Vagina (tissue), 2 donors: ENCODE measurements around the gene MEF2B. TPM values are rescaled to one million over a fixed set of nuclear protein-coding genes. Genes with fewer than 3 reads are reported as not detected.
"Not testable (repeated sequence)": the region's sequence is repeated elsewhere in the genome, so short reads cannot be mapped to it uniquely, and the experiment has no call there.

Experiments used
- DNase-seq, 2 donors: peaks; one replicate each; pipeline ENCODE4 v3.0.0-alpha.2; 2017; ENCODE audit errors: extremely low spot score in 2 of 2
- H3K27ac ChIP-seq: fragments of 200-600 bp; sonication (generic); one replicate; pipeline ENCODE4 v1.5.1; 2019
- H3K27me3 ChIP-seq: fragments of 200-600 bp; sonication (generic); one replicate; pipeline ENCODE4 v1.5.1; 2019
- H3K36me3 ChIP-seq, 2 donors: fragments of 200-600 bp; sonication (generic); one replicate each; pipeline ENCODE4 v1.5.1; 2017 to 2019
- H3K4me1 ChIP-seq: fragments of 200-600 bp; sonication (generic); one replicate; pipeline ENCODE4 v1.5.1; 2019
- H3K4me3 ChIP-seq, 2 donors: fragments of 200-600 bp; sonication (generic); 1 replicate in 1 of 2; 2 replicates in 1 of 2; pipeline ENCODE4 v1.5.1; 2016 to 2019
- H3K9me3 ChIP-seq: fragments of 200-600 bp; sonication (generic); one replicate; pipeline ENCODE4 v1.5.1; 2019
- POLR2A ChIP-seq, 2 donors: fragments of 450-650 bp; IDR thresholded peaks; one replicate each; pipeline ENCODE4 v1.6.1; 2017; ENCODE audit warnings: antibody characterized with exemption in 2 of 2, mild to moderate bottlenecking in 2 of 2, moderate library complexity in 2 of 2
- POLR2AphosphoS5 ChIP-seq, 2 donors: sonication (generic); formaldehyde crosslinking; IDR thresholded peaks; one replicate each; pipeline ENCODE4 v1.9.0; 2017; ENCODE audit warnings: antibody characterized with exemption in 2 of 2, mild to moderate bottlenecking in 2 of 2, low read depth in 1 of 2; ENCODE audit not compliant: insufficient read depth in 1 of 2
- intact Hi-C: fragments of 100-400 bp; cut with DNase I; formaldehyde crosslinking; loops from one replicate; pipeline ENCODE4 v1.15.1; 2023
- total RNA-seq: library from RNA; depleted of rRNA; stranded (reverse); fragments of >200 nt; gene quantifications from one replicate; pipeline ENCODE4 v1.2.3, GENCODE V29; 2016
- TF ChIP-seq, protein P1 (sequence below), 3 experiments: fragments of 450-650 bp in 2 of 3; fragments of 200-600 bp in 1 of 3; sonication (generic) in 1 of 3; IDR thresholded peaks; one replicate each; pipeline ENCODE4 v1.5.1; 2017 to 2019; ENCODE audit warnings: antibody characterized with exemption in 3 of 3, mild to moderate bottlenecking in 2 of 3, moderate library complexity in 2 of 3

Gene MEF2B
- total RNA-seq, 1 donor from 2014 or later, result not detected

DNA sequence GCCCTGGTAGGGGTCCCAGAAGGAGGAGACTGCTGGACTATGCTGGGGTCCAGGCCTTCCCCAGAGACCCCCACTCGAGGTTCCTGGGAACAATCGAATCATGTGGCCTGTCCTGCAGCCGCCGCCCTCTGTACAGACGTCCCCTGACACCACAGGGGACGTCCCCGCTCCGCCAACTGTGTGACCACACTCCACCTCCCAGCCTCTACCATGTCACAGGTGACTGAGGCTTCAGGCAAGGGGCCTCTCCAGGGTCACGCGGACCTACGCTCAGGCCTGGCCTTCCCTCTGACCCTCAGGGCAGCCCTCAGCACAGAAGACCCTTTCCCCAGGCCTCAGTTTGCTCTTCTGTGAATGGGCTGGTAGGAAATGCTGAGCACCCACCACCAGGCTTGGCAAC is 18.6 kb downstream of the MEF2B start:
- Histone ChIP-seq H3K4me1 (no peaks in the 10 kb centered on the region), H3K9me3 (no peaks in the 10 kb centered on the region), H3K27me3 (no peaks in the 10 kb centered on the region), H3K27ac (no peak overlapping the region), H3K36me3 (peaks cover 0 to 16% of the 10 kb centered on the region in 2 donors), H3K4me3 (no peak overlapping the region)
- DNase-seq, result no peak
- intact Hi-C loops, result no loop called here
- TF ChIP-seq POLR2AphosphoS5 (IDR thresholded peaks at IDR 0.05; ENCODE audit: insufficient read depth in 1 of 2, low read depth in 1 of 2) (no peak), POLR2A (IDR thresholded peaks at IDR 0.05) (no peak)
- TF ChIP-seq, protein P1, sequence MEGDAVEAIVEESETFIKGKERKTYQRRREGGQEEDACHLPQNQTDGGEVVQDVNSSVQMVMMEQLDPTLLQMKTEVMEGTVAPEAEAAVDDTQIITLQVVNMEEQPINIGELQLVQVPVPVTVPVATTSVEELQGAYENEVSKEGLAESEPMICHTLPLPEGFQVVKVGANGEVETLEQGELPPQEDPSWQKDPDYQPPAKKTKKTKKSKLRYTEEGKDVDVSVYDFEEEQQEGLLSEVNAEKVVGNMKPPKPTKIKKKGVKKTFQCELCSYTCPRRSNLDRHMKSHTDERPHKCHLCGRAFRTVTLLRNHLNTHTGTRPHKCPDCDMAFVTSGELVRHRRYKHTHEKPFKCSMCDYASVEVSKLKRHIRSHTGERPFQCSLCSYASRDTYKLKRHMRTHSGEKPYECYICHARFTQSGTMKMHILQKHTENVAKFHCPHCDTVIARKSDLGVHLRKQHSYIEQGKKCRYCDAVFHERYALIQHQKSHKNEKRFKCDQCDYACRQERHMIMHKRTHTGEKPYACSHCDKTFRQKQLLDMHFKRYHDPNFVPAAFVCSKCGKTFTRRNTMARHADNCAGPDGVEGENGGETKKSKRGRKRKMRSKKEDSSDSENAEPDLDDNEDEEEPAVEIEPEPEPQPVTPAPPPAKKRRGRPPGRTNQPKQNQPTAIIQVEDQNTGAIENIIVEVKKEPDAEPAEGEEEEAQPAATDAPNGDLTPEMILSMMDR (IDR thresholded peaks at IDR 0.05), result no peak

GRCh38 chr19:19149435-19149834 is 20.6 kb downstream of the MEF2B start:
- no peak overlapping the region for H3K4me3 ChIP-seq
- H3K27me3 ChIP-seq, result no peaks in the 10 kb centered on the region
- H3K36me3 ChIP-seq, result peaks cover 0 to 15% of the 10 kb centered on the region in 2 donors
- no peak for DNase-seq
- no peaks in the 10 kb centered on the region for H3K9me3 ChIP-seq
- H3K27ac ChIP-seq, result no peak overlapping the region
- TF ChIP-seq POLR2AphosphoS5 (IDR thresholded peaks at IDR 0.05; ENCODE audit: insufficient read depth in 1 of 2, low read depth in 1 of 2) (no peak), POLR2A (IDR thresholded peaks at IDR 0.05) (no peak)
- TF ChIP-seq, protein P1 (IDR thresholded peaks at IDR 0.05), result no peak
- intact Hi-C loops, result no loop called here
- peaks cover 10% of the 10 kb centered on the region for H3K4me1 ChIP-seq

- peaks cover 0 to 15% of the 10 kb centered on the region in 2 donors for H3K36me3 ChIP-seq
- DNase-seq, H3K4me1 ChIP-seq, intact Hi-C loops, H3K9me3 ChIP-seq, H3K27ac ChIP-seq, H3K27me3 ChIP-seq, H3K4me3 ChIP-seq: not testable (repeated sequence)
Observed at GRCh38 chr19:19148504-19148903, 21.6 kb downstream of the MEF2B start.

GRCh38 chr19:19147344-19147743 is 22.7 kb downstream of the MEF2B start:
- no peak for DNase-seq
- intact Hi-C loops, result no loop called here
- TF ChIP-seq, protein P1 (IDR thresholded peaks at IDR 0.05), result no peak
- TF ChIP-seq POLR2AphosphoS5 (IDR thresholded peaks at IDR 0.05; ENCODE audit: insufficient read depth in 1 of 2, low read depth in 1 of 2), result no peak
- TF ChIP-seq POLR2A (IDR thresholded peaks at IDR 0.05), result no peak
- Histone ChIP-seq H3K4me1 (peaks cover 10% of the 10 kb centered on the region), H3K4me3 (no peak overlapping the region), H3K36me3 (peaks cover 0 to 15% of the 10 kb centered on the region in 2 donors), H3K9me3 (no peaks in the 10 kb centered on the region), H3K27me3 (no peaks in the 10 kb centered on the region), H3K27ac (no peak overlapping the region)

GRCh38 chr19:19146865-19147264 is 23.2 kb downstream of the MEF2B start:
- intact Hi-C loops, result no loop called here
- H3K27me3 ChIP-seq, result no peaks in the 10 kb centered on the region
- no peak overlapping the region for H3K4me3 ChIP-seq
- TF ChIP-seq POLR2AphosphoS5 (IDR thresholded peaks at IDR 0.05; ENCODE audit: insufficient read depth in 1 of 2, low read depth in 1 of 2) (no peak), POLR2A (IDR thresholded peaks at IDR 0.05) (no peak)
- TF ChIP-seq, protein P1 (IDR thresholded peaks at IDR 0.05), result no peak
- no peaks in the 10 kb centered on the region for H3K9me3 ChIP-seq
- H3K4me1 ChIP-seq, result peaks cover 10% of the 10 kb centered on the region
- no peak for DNase-seq
- no peak overlapping the region for H3K27ac ChIP-seq
- peaks cover 0 to 15% of the 10 kb centered on the region in 2 donors for H3K36me3 ChIP-seq
